Measurements from ENCODE around the gene MRPL53.

The MRPL53 gene

GRCh38 chr2:74513605-74514367 is 41.3 kb upstream of the MRPL53 start:
- no peak for TF ChIP-seq CTCF (IDR thresholded peaks at IDR 0.05; ENCODE audit: low read depth, low read length, missing control alignments)
- in situ Hi-C loops (cut with HindIII; ENCODE audit: low sequenced_read_pairs) = no loop called here
- DNase-seq (ENCODE audit: low read depth) = no peak
- H3K4me3 ChIP-seq (ENCODE audit: low read depth, low read length) = no peak overlapping the region

- in situ Hi-C loops (cut with HindIII; ENCODE audit: low sequenced_read_pairs) = no loop called here
- no peak for TF ChIP-seq CTCF (IDR thresholded peaks at IDR 0.05; ENCODE audit: low read depth, low read length, missing control alignments)
- no peak for DNase-seq (ENCODE audit: low read depth)
Measured at GRCh38 chr2:74512744-74513604, 40.5 kb upstream of the MRPL53 start.

GRCh38 chr2:74511104-74511989 is 38.9 kb upstream of the MRPL53 start:
- in situ Hi-C loops (cut with HindIII; ENCODE audit: low sequenced_read_pairs) = no loop called here
- no peak for TF ChIP-seq CTCF (IDR thresholded peaks at IDR 0.05; ENCODE audit: low read depth, low read length, missing control alignments)
- H3K4me3 ChIP-seq (ENCODE audit: low read depth, low read length) = no peak overlapping the region
- no peak for DNase-seq (ENCODE audit: low read depth)

More at GRCh38 chr2:74512744-74513604, 40.5 kb upstream of the MRPL53 start:
- no peak overlapping the region for H3K4me3 ChIP-seq (ENCODE audit: low read depth, low read length)

- in situ Hi-C loops (cut with HindIII; ENCODE audit: low sequenced_read_pairs) = no loop called here
- DNase-seq (ENCODE audit: low read depth) = no peak
- no peak for TF ChIP-seq CTCF (IDR thresholded peaks at IDR 0.05; ENCODE audit: low read depth, low read length, missing control alignments)
- no peak overlapping the region for H3K4me3 ChIP-seq (ENCODE audit: low read depth, low read length)
Measured at GRCh38 chr2:74510272-74510671, 37.8 kb upstream of the MRPL53 start.

GRCh38 chr2:74507926-74508520 is 35.5 kb upstream of the MRPL53 start:
- H3K4me3 ChIP-seq (ENCODE audit: low read depth, low read length) = peak overlapping the region; percentile 89
- TF ChIP-seq CTCF (IDR thresholded peaks at IDR 0.05; ENCODE audit: low read depth, low read length, missing control alignments) = no peak
- in situ Hi-C loops (cut with HindIII; ENCODE audit: low sequenced_read_pairs) = no loop called here
- DNase-seq (ENCODE audit: low read depth) = no peak

All from astrocyte of the cerebellum (primary cell).